Retinal pigment epithelial cell (primary cell): ENCODE data around the gene RAB6A.

ENCODE experiments used
- DNase-seq: peaks from one replicate; pipeline ENCODE4 v3.0.0-alpha.2; 2010; ENCODE audit warnings: low read depth
- H3K4me3 ChIP-seq: 2 replicates; pipeline ENCODE4 v1.5.1; 2011; ENCODE audit warnings: mild to moderate bottlenecking, low read length, control low read depth, moderate library complexity
- TF ChIP-seq, protein P1 (sequence below): conservative IDR thresholded peaks from 2 replicates; pipeline ENCODE4 v1.5.1; 2011; ENCODE audit warnings: low read depth, low read length, control low read depth, inconsistent platforms

The RAB6A gene

DNA sequence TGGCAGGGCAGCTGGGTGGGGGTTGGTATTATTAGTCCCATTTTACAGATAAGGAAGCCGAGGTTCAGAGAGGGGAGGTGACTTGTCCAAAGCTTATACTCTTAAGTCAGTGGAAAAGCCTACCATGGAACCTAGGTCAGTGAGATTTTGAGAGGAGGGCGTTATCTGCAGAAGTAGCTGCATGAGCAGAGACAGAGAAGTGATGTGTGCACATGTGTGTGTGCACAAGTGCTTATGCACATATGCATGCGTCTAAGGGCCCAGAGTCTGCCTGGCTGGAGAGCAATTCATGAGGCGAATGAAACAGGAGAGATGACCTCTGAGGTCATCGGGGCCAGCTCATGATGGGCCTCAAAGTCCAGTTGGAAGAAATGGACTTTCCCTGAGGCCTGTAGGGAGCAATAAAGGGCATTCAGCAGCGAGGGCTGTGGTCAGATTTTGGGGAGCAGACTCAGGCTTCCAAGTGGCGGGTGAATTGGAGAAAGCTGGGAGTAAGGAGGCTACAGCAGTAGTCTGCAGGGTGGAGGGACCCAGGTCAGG is 106.3 kb downstream of the RAB6A start:
- H3K4me3 ChIP-seq, result no peak overlapping the region

DNA sequence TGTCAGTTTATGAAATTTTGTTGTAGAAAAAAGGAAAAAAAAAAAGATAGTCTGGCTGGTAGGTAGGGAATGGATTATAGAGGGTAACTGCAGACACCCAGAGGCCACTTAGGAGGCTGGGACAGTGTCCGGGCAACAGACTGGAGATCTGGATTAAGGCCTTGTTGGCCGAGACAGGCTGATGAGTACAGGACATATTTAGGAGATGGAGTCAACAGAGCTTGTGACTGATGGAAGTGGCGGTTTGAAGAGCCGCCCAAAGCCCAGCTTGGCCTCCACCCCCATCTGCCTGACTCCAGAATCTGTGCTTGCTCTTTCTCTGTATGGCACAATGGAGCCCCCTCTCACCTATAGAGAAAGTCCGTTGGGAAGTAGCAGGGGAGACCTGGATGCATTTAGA is 106.9 kb downstream of the RAB6A start:
- TF ChIP-seq, protein P1, sequence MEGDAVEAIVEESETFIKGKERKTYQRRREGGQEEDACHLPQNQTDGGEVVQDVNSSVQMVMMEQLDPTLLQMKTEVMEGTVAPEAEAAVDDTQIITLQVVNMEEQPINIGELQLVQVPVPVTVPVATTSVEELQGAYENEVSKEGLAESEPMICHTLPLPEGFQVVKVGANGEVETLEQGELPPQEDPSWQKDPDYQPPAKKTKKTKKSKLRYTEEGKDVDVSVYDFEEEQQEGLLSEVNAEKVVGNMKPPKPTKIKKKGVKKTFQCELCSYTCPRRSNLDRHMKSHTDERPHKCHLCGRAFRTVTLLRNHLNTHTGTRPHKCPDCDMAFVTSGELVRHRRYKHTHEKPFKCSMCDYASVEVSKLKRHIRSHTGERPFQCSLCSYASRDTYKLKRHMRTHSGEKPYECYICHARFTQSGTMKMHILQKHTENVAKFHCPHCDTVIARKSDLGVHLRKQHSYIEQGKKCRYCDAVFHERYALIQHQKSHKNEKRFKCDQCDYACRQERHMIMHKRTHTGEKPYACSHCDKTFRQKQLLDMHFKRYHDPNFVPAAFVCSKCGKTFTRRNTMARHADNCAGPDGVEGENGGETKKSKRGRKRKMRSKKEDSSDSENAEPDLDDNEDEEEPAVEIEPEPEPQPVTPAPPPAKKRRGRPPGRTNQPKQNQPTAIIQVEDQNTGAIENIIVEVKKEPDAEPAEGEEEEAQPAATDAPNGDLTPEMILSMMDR, result no peak
- no peak overlapping the region for H3K4me3 ChIP-seq
- DNase-seq, result no peak

More for the DNA sequence above, 106.3 kb downstream of the RAB6A start:
- TF ChIP-seq, protein P1, result no peak
- DNase-seq, result no peak

DNA sequence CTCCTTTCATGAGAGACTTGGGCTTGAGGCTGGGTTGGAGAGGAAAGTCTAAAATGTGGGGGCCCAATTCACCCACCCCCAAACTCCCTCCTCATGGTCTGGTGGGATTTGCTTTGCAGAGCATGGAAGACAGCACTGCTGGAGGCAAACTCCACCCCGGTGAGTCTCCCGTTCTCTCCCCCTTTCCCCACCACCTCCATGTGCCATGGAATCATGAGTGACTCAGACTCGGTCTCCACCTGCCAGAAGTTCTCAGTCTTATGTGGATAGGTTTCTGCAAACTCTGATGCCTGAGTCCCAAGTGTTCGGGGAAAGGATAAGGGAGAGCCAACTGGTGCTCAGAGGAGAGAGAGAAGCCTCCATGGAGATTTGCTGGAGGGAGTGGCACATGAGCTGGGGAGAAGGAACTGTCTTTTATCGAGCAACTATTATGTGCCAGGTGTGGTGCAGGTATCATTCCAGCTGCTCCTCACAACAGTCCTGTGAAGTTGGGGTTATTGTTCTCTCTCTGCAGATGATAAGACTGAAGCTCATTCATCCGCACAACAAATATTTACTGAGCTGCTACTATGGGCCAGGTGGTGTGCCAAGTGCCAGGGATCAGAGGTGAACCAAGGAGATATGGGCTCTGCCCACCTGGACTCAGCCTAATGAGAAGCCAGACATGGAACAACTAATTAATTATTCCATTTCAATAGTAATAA is 107.9 kb downstream of the RAB6A start:
- H3K4me3 ChIP-seq, result no peak overlapping the region
- DNase-seq, result no peak
- TF ChIP-seq, protein P1, result no peak

DNA sequence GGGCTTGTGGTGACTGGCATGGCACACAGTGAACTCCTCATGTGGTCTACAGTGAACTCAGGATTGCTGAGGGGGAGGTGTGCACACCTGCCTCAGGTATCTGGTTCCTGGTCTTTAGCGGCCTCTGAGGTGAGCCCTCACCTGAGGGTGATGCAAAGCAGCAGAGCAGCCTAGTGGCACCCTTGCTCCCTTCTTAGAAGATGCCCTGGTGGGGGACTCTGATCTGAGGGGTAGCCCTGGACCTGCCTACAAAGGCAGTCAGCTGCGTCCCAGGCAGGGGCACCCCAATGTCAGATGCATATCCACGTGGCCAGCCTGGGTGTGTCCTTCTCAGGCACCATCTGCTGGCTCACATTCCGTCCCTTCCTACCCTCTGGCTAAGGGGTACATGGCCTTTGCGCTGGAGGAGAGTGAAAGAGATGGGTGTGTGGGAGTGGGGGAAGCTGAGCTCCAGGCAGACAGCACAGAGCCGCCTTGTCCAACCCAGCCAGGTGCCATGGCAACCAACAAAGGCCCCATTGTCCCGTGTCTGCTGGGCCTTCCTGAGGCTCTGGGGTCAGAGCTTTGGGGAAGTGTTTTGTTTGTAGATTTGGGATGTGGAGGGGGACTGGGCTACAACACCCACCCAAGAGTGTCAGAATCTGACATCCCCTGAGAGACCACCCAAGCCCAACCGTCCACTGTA is 108.7 kb downstream of the RAB6A start:
- TF ChIP-seq, protein P1, result no peak
- DNase-seq, result no peak
- no peak overlapping the region for H3K4me3 ChIP-seq

DNA sequence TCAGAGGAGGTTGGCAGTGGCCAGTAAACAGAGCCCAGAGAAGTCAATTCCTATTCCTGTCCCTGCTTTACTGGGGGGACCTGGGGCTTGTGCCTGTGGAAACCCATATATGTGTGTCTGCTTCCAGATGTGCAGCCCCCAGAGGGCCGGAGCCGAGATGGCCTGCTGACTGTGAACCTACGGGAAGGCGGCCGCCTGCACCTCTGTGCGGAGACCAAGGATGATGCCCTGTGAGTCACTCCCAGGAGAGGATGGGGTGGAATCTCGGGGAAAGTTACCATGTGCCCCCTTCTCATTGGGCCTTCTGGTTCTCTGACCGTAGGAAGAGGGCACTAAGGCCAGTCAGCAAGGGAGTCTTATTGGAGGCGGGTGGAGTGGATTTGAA is 109.2 kb downstream of the RAB6A start:
- H3K4me3 ChIP-seq, result no peak overlapping the region
- TF ChIP-seq, protein P1, result no peak
- no peak for DNase-seq

DNA sequence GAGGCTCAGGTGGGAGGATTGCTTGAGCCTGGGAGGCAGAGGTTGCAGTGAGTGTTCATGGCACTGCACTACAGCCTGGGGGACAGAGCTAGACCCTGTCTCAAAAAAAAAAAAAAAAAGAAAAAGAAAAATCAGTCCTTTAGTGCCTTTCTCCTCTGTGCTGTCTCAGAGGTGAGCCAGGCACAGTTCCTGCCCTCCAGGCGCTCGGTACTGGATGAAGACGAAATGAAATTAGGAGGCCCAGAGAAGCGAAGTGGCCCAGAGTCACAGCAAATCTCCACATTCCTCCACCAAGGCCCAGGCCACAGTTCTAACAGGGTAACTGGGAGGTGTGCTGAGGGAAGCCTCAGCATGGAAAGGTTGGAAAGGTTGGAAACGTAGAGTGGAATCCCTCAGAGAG is 109.6 kb downstream of the RAB6A start:
- TF ChIP-seq, protein P1, result no peak
- DNase-seq, result no peak
- H3K4me3 ChIP-seq, result no peak overlapping the region

DNA sequence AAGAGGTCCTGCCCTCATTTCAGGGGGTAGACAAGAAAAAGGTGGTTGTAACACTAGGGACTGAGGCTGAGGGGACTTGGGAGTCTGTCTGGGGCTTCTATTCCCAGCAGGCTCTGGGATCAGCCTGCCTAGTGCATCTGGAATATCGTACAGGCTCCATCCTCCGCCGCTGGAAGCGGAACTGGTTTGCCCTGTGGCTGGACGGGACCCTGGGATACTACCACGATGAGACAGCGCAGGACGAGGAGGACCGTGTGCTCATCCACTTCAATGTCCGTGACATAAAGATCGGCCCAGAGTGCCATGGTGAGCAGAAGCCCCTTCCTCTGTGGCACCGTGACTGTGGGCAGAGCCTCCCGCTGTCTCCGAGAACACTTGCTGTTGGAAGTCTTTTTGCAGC is 110.5 kb downstream of the RAB6A start:
- TF ChIP-seq, protein P1, result no peak
- no peak for DNase-seq
- H3K4me3 ChIP-seq, result no peak overlapping the region
